Heart left ventricle (tissue), 16 donors: Measurements from ENCODE around the gene HMGN4. TPM values are rescaled to one million over a fixed set of nuclear protein-coding genes. Genes with fewer than 3 reads are reported as not detected.
"Not testable (repeated sequence)": the region's sequence is repeated elsewhere in the genome, so short reads cannot be mapped to it uniquely, and the experiment has no call there.

Experiments used
- ATAC-seq, 4 donors: fragments of 200-7000 bp; cut with Tn5 transposase; one replicate each; pipeline ENCODE4 v1.9.1; 2020 to 2022; ENCODE audit warnings: moderate library complexity in 4 of 4, mild to moderate bottlenecking in 3 of 4, moderate number of reproducible peaks in 1 of 4
- DNase-seq, 5 donors: peaks; one replicate each; pipeline ENCODE4 v3.0.0-alpha.2; 2020
- H3K27ac ChIP-seq, 12 donors: fragments of 200-600 bp; sonication (generic) in 4 of 12; one replicate each; pipeline versions ENCODE4 v1.5.0 to v1.8.0; 2016 to 2022; ENCODE audit warnings: mild to moderate bottlenecking in 2 of 12
- H3K27me3 ChIP-seq, 9 donors: fragments of 200-600 bp; sonication (generic) in 2 of 9; one replicate each; pipeline versions ENCODE4 v1.5.1 to v1.8.0; 2016 to 2022; ENCODE audit warnings: mild to moderate bottlenecking in 3 of 9
- H3K36me3 ChIP-seq, 9 donors: fragments of 200-600 bp; sonication (generic) in 2 of 9; one replicate each; pipeline versions ENCODE4 v1.5.0 to v1.8.0; 2018 to 2022; ENCODE audit warnings: mild to moderate bottlenecking in 2 of 9
- H3K4me1 ChIP-seq, 12 donors: fragments of 200-600 bp; sonication (generic) in 4 of 12; one replicate each; pipeline versions ENCODE4 v1.5.0 to v1.8.0; 2016 to 2022; ENCODE audit warnings: mild to moderate bottlenecking in 3 of 12
- H3K4me3 ChIP-seq, 12 donors: fragments of 200-600 bp; sonication (generic) in 4 of 12; one replicate each; pipeline versions ENCODE4 v1.5.0 to v1.8.0; 2017 to 2022; ENCODE audit warnings: mild to moderate bottlenecking in 9 of 12, moderate library complexity in 4 of 12
- H3K9me3 ChIP-seq, 12 donors: fragments of 200-600 bp; sonication (generic) in 4 of 12; one replicate each; pipeline versions ENCODE4 v1.5.0 to v1.8.0; 2016 to 2022; ENCODE audit warnings: mild to moderate bottlenecking in 1 of 12
- POLR2A ChIP-seq, 2 donors: fragments of 450-650 bp; IDR thresholded peaks; one replicate each; pipeline ENCODE4 v1.6.1; 2017; ENCODE audit warnings: antibody characterized with exemption in 2 of 2, mild to moderate bottlenecking in 2 of 2, moderate library complexity in 2 of 2
- WGBS, 4 donors: extraction: QIAGEN DNeasy Blood & Tissue Kit in 2 of 4; methylation state at CpG; one replicate each; pipeline versions ENCODE4 v1.1.5 to v1.1.7; 2013 to 2018; 5-methylcytosine and 5-hydroxymethylcytosine counted together
- intact Hi-C, 10 donors: fragments of 100-400 bp; cut with DNase I; formaldehyde crosslinking; loops; one replicate each; pipeline versions ENCODE4 v1.11.1 to v1.14.2; 2022
- polyA plus RNA-seq, 2 donors: library from polyadenylated mRNA; stranded (reverse); fragments of 200-250 nt; gene quantifications; one replicate each; pipeline ENCODE4 v1.2.3, GENCODE V29; 2013
- total RNA-seq, 9 donors: library from RNA; depleted of rRNA in 2 of 9; stranded (reverse); fragments of >200 nt in 2 of 9; fragmentation: NEBNext Ultra II Directional in 3 of 9; extraction: Animal tissue kit (Norgen Biotek cat#: 25700) in 3 of 9; gene quantifications; one replicate each; pipeline versions ENCODE4 v1.1.0 to v1.2.4, GENCODE V29; 2016 to 2023
- TF ChIP-seq, protein P1 (sequence below), 12 donors: fragments of 200-600 bp; sonication (generic) in 4 of 12; IDR thresholded peaks; one replicate each; pipeline versions ENCODE4 v1.5.0 to v1.8.0; 2018 to 2022; ENCODE audit warnings: antibody characterized with exemption in 12 of 12, mild to moderate bottlenecking in 5 of 12
- donor health status: ischemic (EF 13 %, LVEDD 7.1; RV severe dilation, severe dysfunction).
- donor health status: healthy with polysubstance abuse.
- donor health status: DM: no; HTN: yes; CAD: no.
- donor health status: DM: no; HTN: no; CAD: no.
- donor health status: ischemic (EF 25% LVEDD 6.9; RV normal size, moderate dysfunction).
- donor health status: ischemic (EF 25% LVEDD 5.7; RV mildly dilated, moderate dysfunction).
- donor health status: healthy.
- donor health status: DM: yes; HTN: yes; CAD: no.
- donor health status: ischemic (EF 35%, LVEDD 5.7; RV mildly dilated, moderate dysfunction).
- donor health status: nonischemic (EF 11% LVEDD 7.7; RV severe dilation, severe dysfunction).
- donor health status: DM: yes; HTN: yes; CAD: no.
- donor health status: PGD.
- donor health status: ischemic (EF 29% LVEDD 5.4; RV normal size, mild dysfunction).
- donor health status: nonischemic (EF 23%, LVEDD 6.1; RV moderate dilation, normal function).

The HMGN4 gene
- total and polyA plus RNA-seq, 11 donors: 5.8 to 52.8 (median 32.1) TPM

GRCh38 chr6:26519359-26519758 is 18.8 kb upstream of the HMGN4 start:
- ATAC-seq (no peak), DNase-seq (no peak)
- Histone ChIP-seq H3K4me1 (peaks cover 0 to 30% (median 10%) of the 10 kb centered on the region in 12 donors), H3K27me3 (no peaks in the 10 kb centered on the region), H3K4me3 (no peak overlapping the region), H3K36me3 (no peaks in the 10 kb centered on the region), H3K9me3 (no peaks in the 10 kb centered on the region), H3K27ac (no peak overlapping the region)
- TF ChIP-seq POLR2A (IDR thresholded peaks at IDR 0.05): no peak
- WGBS, 4 donors: 91 to 99% (median 98%) methylated on average over 2 of the region's 2 CpGs
- intact Hi-C loops: loop anchor here in 2 of 10 donors (5.0 kb wide), 1 partner anchor 42 kb away; no protein-coding TSS in a partner anchor

- DNase-seq (peak in 2 of 5 donors; percentile 64 to 73), ATAC-seq (peak in 3 of 4 donors; percentile 44 to 47 (median 46))
- Histone ChIP-seq H3K4me3 (peak overlapping the region in 11 of 12 donors; percentile 44 to 76 (median 62)), H3K27me3 (no peaks in the 10 kb centered on the region), H3K9me3 (no peaks in the 10 kb centered on the region), H3K36me3 (no peaks in the 10 kb centered on the region), H3K27ac (peak overlapping the region; percentile 37 to 99 (median 95)), H3K4me1 (peaks cover 0 to 39% (median 10%) of the 10 kb centered on the region in 12 donors)
- TF ChIP-seq POLR2A (IDR thresholded peaks at IDR 0.05): peak in 1 of 2 donors; percentile 22
- TF ChIP-seq, protein P1, sequence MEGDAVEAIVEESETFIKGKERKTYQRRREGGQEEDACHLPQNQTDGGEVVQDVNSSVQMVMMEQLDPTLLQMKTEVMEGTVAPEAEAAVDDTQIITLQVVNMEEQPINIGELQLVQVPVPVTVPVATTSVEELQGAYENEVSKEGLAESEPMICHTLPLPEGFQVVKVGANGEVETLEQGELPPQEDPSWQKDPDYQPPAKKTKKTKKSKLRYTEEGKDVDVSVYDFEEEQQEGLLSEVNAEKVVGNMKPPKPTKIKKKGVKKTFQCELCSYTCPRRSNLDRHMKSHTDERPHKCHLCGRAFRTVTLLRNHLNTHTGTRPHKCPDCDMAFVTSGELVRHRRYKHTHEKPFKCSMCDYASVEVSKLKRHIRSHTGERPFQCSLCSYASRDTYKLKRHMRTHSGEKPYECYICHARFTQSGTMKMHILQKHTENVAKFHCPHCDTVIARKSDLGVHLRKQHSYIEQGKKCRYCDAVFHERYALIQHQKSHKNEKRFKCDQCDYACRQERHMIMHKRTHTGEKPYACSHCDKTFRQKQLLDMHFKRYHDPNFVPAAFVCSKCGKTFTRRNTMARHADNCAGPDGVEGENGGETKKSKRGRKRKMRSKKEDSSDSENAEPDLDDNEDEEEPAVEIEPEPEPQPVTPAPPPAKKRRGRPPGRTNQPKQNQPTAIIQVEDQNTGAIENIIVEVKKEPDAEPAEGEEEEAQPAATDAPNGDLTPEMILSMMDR (IDR thresholded peaks at IDR 0.05): no peak
- 14 to 34% (median 16%) methylated on average over 11 to 21 of the region's 21 CpGs for WGBS, 4 donors
- intact Hi-C loops: loop anchor here in 8 of 10 donors (2.0 to 5.0 kb wide), 6 partner anchors 16 to 153 kb away; partner anchors contain the start of genes BTN2A1 (in 2 of the 8) and BTN3A2 (in 1 of the 8)
Observed at GRCh38 chr6:26520237-26520849, 17.8 kb upstream of the HMGN4 start.

DNA sequence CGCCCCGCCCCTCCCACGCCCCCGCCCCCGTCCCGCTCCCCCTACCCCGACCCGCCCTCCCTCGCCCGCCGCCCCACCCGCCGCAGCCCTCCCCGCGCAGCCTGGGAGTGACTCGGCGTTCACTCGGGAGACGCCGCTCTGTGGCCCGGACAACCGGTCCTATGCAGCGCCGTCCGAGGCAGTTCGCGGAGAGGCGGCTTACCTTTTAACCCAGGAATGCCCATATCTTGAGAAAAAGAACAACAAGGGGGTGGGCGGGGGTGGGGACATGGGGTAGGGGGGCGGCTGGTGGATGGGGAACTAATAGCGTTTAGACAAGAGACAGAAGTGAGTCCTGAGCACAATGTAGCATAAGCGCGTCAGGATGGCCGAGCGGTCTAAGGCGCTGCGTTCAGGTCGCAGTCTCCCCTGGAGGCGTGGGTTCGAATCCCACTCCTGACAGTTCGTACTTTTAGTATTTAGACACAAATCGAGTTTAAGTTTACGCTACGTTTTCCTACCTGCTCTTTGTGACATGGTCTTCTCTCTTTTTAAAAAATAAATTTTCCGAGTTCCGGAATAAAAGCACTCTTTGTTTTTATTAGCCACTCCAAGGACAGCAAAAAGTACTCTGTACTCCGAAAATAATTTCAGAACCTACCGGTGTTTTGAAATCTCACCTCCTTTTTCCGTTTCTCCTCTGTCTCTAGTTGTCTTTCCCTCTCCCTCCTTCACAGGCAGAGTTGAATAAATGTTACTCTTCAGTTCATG is 17.1 kb upstream of the HMGN4 start:
- intact Hi-C loops: loop anchor here in 9 of 10 donors (1.0 to 5.0 kb wide), 10 partner anchors 16 to 154 kb away; partner anchors contain the start of genes BTN2A1 (in 2 of the 9) and BTN3A2 (in 1 of the 9)
- Histone ChIP-seq H3K36me3 (no peaks in the 10 kb centered on the region), H3K4me3 (peak overlapping the region; percentile 28 to 76 (median 62)), H3K27me3 (no peaks in the 10 kb centered on the region), H3K4me1 (peaks cover 0 to 39% (median 10%) of the 10 kb centered on the region in 12 donors), H3K27ac (peak overlapping the region; percentile 89 to 99 (median 95)), H3K9me3 (no peaks in the 10 kb centered on the region)
- peak; percentile 87 to 94 (median 91) for DNase-seq
- peak; percentile 90 to 92 (median 91) for ATAC-seq
- 0% methylated on average over 27 to 49 of the region's 49 CpGs for WGBS, 4 donors
- no peak for TF ChIP-seq POLR2A (IDR thresholded peaks at IDR 0.05)
- TF ChIP-seq, protein P1 (IDR thresholded peaks at IDR 0.05): no peak

GRCh38 chr6:26521600-26522391 is 16.4 kb upstream of the HMGN4 start:
- no peaks in the 10 kb centered on the region for H3K36me3 ChIP-seq
- peaks cover 0 to 39% (median 10%) of the 10 kb centered on the region in 12 donors for H3K4me1 ChIP-seq
- TF ChIP-seq POLR2A (IDR thresholded peaks at IDR 0.05): peak in 1 of 2 donors; percentile 43
- TF ChIP-seq, protein P1 (IDR thresholded peaks at IDR 0.05): peak; percentile 13 to 75 (median 53)
- ATAC-seq: peak; percentile 88 to 95 (median 94)
- H3K27me3 ChIP-seq: no peaks in the 10 kb centered on the region
- no peaks in the 10 kb centered on the region for H3K9me3 ChIP-seq
- DNase-seq: peak; percentile 86 to 93 (median 89)
- peak overlapping the region; percentile 89 to 99 (median 95) for H3K27ac ChIP-seq
- 3 to 9% (median 6%) methylated on average over 57 to 74 of the region's 74 CpGs for WGBS, 4 donors
- H3K4me3 ChIP-seq: peak overlapping the region; percentile 28 to 76 (median 62)
- intact Hi-C loops: loop anchor here in 9 of 10 donors (1.0 to 5.0 kb wide), 10 partner anchors 15 to 154 kb away; partner anchors contain the start of genes BTN2A1 (in 2 of the 9) and BTN3A2 (in 1 of the 9)

DNA sequence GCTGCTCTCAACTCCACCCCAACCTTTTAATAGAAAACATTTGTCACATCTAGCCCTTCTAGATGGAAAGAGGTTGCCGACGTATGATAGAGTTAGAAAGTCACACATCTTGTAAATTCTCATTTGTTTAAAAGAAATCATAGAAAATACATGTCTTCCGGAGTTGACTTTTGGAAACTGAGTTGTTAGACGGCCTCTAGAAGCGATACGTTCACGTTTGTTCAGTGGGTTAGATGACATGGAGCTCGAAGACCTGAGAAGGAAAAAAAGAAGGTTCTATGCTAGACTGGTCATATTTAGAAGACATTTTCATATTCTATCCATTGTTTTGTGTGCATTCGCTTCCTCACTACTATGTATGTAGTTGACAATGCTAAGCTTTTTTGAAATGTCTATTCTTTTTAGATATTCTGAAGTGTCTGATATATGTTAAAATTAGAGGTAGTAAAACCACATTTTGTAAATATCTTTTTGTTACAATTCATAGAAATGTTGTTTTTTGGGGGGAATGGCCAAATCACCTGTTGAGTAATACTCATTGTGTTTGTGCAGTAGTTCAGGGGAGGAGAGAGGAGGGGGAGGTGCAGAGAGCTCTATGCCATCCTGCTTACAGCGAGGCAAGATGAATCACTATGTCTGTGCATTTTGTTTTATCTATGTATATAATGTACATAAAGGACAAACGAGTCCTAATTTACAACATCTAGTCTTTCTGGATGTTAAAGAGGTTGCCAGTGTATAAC is 15.5 kb upstream of the HMGN4 start:
- not testable (repeated sequence) for H3K36me3 ChIP-seq, H3K27me3 ChIP-seq, DNase-seq, H3K9me3 ChIP-seq, ATAC-seq
- 79 to 89% (median 81%) methylated on average over 11 of the region's 11 CpGs for WGBS, 4 donors
- intact Hi-C loops: loop anchor here in 5 of 10 donors (5.0 kb wide), 4 partner anchors 50 to 155 kb away; partner anchors contain the start of genes BTN2A1 (in 2 of the 5) and BTN3A2 (in 1 of the 5)
- Histone ChIP-seq H3K27ac (peak overlapping the region; percentile 89 to 99 (median 95)), H3K4me3 (peak overlapping the region in 10 of 12 donors; percentile 28 to 76 (median 62)), H3K4me1 (peaks cover 0 to 39% (median 10%) of the 10 kb centered on the region in 12 donors)

- H3K4me1 ChIP-seq: peaks cover 0 to 39% (median 10%) of the 10 kb centered on the region in 12 donors
- H3K4me3 ChIP-seq, H3K9me3 ChIP-seq, H3K27ac ChIP-seq, ATAC-seq, DNase-seq, H3K36me3 ChIP-seq, H3K27me3 ChIP-seq: not testable (repeated sequence)
- intact Hi-C loops: loop anchor here in 5 of 10 donors (5.0 kb wide), 4 partner anchors 48 to 157 kb away; partner anchors contain the start of genes BTN2A1 (in 2 of the 5) and BTN3A2 (in 1 of the 5)
- 93 to 99% (median 95%) methylated on average over 2 of the region's 2 CpGs for WGBS, 4 donors
Observed at GRCh38 chr6:26524314-26524713, 13.9 kb upstream of the HMGN4 start.
